Activated CD8-positive, alpha-beta T cell treated with anti-CD3 and anti-CD28 coated beads for 36 hours (primary cell): ENCODE measurements around the gene SPIRE2. TPM values are rescaled to one million over a fixed set of nuclear protein-coding genes. Genes with fewer than 3 reads are reported as not detected.

Source experiments
- ATAC-seq: fragments of 200-7000 bp; cut with Tn5 transposase; one replicate; pipeline ENCODE4 v1.10.0; 2021; ENCODE audit warnings: mild to moderate bottlenecking, moderate library complexity
- CTCF ChIA-PET: fragments of 350-600 bp; sonication (Branson Sonifier 250); formaldehyde crosslinking; loops from one replicate; lab custom pipeline; 2021; ENCODE audit warnings: antibody characterized with exemption; lab: Charles Lee
- POLR2A ChIA-PET: fragments of 350-600 bp; sonication (Branson Sonifier 250); formaldehyde crosslinking; loops from one replicate; lab custom pipeline; 2021; ENCODE audit warnings: antibody characterized with exemption; lab: Charles Lee
- DNase-seq: peaks from one replicate; pipeline ENCODE4 v3.0.0-alpha.2; 2020
- H3K27ac Mint-ChIP-seq: one replicate; pipeline ENCODE4 v1.8.0; 2021; ENCODE audit warnings: mild to moderate bottlenecking, mixed read lengths
- H3K27me3 Mint-ChIP-seq: one replicate; pipeline ENCODE4 v1.8.0; 2021; ENCODE audit warnings: mixed read lengths
- H3K36me3 Mint-ChIP-seq: one replicate; pipeline ENCODE4 v1.8.0; 2021; ENCODE audit warnings: low read depth, mixed read lengths
- H3K4me1 Mint-ChIP-seq: one replicate; pipeline ENCODE4 v1.8.0; 2021; ENCODE audit warnings: low read depth, mixed read lengths
- H3K4me3 Mint-ChIP-seq: one replicate; pipeline ENCODE4 v1.8.0; 2021; ENCODE audit warnings: mild to moderate bottlenecking, moderate library complexity, mixed read lengths
- H3K9me3 Mint-ChIP-seq: one replicate; pipeline ENCODE4 v1.8.0; 2021; ENCODE audit warnings: mixed read lengths
- intact Hi-C: fragments of 100-400 bp; cut with micrococcal nuclease; formaldehyde crosslinking; loops from one replicate; pipeline ENCODE4 v1.10.0; 2022
- total RNA-seq, 2 experiments: library from RNA; stranded (reverse); gene quantifications; one replicate each; pipeline ENCODE4 v1.2.3, GENCODE V29; 2021
- TF ChIP-seq, protein P1 (sequence below): fragments of 200-600 bp; IDR thresholded peaks from one replicate; pipeline ENCODE4 v1.8.0; 2022; ENCODE audit warnings: antibody characterized with exemption, mild to moderate bottlenecking

Gene SPIRE2
- total RNA-seq, 2 experiments from 2014 or later: 0.27 to 0.29 TPM

DNA sequence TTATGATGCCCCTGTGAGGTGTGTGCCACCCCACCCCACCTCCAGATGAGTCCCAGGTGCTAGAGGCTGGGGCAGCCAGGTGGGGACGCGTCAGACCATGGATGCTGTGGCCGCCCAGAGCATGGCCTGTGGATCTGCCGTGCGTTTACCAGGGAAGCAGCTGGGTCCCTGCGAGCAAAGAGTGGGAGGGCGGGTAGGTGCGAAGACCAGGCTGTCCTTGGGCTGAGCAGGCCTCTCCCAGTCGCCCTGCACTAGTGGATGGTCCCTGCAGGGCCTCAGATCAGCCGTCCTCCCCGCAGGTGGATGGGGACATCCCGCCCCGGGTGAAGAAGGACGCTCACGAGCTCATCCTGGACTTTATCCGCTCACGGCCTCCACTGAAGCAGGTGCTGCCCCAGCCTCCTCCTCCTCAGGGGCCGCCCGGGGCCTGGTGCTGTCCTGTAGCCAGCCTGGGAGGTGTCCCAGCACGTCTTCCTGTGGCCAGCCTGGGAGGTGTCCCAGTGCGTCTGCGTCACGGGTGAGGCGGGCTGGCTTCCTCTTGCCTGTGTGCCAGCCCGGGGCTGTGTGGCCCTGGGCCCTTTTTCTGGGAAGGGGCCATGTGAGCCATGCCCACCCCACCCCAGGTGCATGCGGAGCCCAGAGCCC is 27.1 kb downstream of the SPIRE2 start:
- CTCF ChIA-PET: interaction anchor here (1.1 kb wide), 1 partner anchor 19 kb away, joined by 3 read pairs; no protein-coding TSS in a partner anchor
- intact Hi-C loops: no loop called here
- TF ChIP-seq, protein P1, sequence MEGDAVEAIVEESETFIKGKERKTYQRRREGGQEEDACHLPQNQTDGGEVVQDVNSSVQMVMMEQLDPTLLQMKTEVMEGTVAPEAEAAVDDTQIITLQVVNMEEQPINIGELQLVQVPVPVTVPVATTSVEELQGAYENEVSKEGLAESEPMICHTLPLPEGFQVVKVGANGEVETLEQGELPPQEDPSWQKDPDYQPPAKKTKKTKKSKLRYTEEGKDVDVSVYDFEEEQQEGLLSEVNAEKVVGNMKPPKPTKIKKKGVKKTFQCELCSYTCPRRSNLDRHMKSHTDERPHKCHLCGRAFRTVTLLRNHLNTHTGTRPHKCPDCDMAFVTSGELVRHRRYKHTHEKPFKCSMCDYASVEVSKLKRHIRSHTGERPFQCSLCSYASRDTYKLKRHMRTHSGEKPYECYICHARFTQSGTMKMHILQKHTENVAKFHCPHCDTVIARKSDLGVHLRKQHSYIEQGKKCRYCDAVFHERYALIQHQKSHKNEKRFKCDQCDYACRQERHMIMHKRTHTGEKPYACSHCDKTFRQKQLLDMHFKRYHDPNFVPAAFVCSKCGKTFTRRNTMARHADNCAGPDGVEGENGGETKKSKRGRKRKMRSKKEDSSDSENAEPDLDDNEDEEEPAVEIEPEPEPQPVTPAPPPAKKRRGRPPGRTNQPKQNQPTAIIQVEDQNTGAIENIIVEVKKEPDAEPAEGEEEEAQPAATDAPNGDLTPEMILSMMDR: no peak
- DNase-seq (no peak), ATAC-seq (no peak)
- no peaks in the 10 kb centered on the region for H3K9me3 Mint-ChIP-seq
- peaks cover under 1% of the 10 kb centered on the region for H3K4me1 Mint-ChIP-seq
- POLR2A ChIA-PET: no interaction called here
- no peak overlapping the region for H3K27ac Mint-ChIP-seq
- no peak overlapping the region for H3K4me3 Mint-ChIP-seq
- H3K36me3 Mint-ChIP-seq: no peaks in the 10 kb centered on the region
- H3K27me3 Mint-ChIP-seq: no peaks in the 10 kb centered on the region

DNA sequence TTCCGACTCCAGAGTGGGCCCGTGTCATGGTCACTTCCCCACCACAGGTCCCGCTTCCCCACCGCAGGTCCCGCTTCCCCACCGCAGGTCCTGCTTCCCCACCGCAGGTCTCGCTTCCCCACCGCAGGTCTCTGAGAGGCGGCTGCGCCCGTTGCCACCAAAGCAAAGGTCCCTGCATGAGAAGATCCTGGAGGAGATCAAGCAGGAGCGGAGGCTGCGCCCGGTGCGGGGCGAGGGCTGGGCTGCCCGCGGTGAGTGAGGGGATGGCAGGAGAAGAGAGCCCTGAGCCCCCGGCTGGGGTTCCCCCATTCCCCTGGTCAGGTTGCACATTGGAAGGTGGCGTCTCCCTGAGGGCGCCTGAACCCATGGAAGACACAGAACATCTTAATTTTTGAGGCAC is 27.7 kb downstream of the SPIRE2 start:
- Mint-ChIP-seq H3K4me1 (peaks cover 6% of the 10 kb centered on the region), H3K4me3 (no peak overlapping the region), H3K27me3 (no peaks in the 10 kb centered on the region), H3K27ac (no peak overlapping the region), H3K36me3 (no peaks in the 10 kb centered on the region), H3K9me3 (no peaks in the 10 kb centered on the region)
- ChIA-PET CTCF (no interaction called here), POLR2A (no interaction called here)
- DNase-seq (no peak), ATAC-seq (no peak)
- TF ChIP-seq, protein P1: no peak
- intact Hi-C loops: no loop called here

DNA sequence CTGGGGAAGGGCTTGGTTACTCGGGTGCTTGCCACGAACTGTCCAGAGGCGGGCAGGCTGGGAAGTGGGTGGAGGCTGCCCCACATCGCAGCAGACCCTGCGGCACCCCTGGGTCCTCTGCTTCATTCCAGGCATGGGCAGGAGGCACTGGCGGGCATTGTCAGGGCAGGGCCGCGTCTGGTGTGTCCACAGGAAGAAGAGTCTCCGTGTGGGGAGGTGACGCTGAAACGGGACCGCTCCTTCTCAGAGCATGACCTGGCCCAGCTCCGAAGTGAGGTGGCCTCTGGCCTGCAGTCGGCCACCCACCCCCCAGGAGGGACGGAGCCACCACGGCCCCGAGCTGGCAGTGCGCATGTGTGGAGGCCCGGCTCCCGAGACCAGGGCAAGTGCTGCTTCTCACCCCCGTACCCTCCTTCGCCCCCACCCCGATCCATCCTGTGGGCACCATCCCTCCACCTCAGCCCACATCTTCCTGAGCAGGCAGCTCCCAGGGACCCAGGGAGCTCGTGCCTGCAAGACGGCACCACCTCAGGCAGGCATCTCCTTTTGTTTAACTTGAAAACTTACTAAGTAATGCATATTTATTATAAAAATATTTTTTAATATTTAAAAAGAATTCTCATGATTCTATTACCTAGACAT is 30.8 kb downstream of the SPIRE2 start:
- H3K27ac Mint-ChIP-seq: no peak overlapping the region
- H3K27me3 Mint-ChIP-seq: no peaks in the 10 kb centered on the region
- POLR2A ChIA-PET: interaction anchor here (0.8 to 1.2 kb wide), 3 partner anchors 13 to 42 kb away, joined by 3 read pairs; no protein-coding TSS in a partner anchor
- H3K36me3 Mint-ChIP-seq: no peaks in the 10 kb centered on the region
- ATAC-seq: no peak
- CTCF ChIA-PET: interaction anchor here (0.9 to 4.2 kb wide), 11 partner anchors 13 to 153 kb away, joined by 3 to 46 read pairs (median 7); partner anchors contain the start of genes FANCA and TCF25
- TF ChIP-seq, protein P1: no peak
- H3K9me3 Mint-ChIP-seq: no peaks in the 10 kb centered on the region
- H3K4me3 Mint-ChIP-seq: no peak overlapping the region
- intact Hi-C loops: no loop called here
- peaks cover 24% of the 10 kb centered on the region for H3K4me1 Mint-ChIP-seq
- DNase-seq: no peak

DNA sequence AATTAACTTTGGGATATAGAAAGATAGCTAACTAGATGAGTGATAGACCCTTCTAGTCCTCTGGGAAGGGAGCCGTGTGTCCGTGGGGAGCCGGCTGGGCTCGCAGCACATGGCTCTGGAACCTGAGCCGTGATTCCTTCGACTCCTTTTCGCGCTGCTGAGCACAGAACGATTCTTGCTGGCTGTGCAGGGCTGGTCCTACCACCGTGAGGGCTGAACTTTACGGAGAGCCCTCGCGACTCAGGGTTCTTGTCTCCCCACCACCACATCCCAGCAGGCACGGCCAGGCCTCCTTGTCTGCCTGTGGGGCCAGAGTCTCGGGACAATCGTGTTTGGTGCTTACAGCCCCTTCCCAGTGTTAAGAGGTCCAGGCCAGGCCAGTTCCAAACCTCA is 31.3 kb downstream of the SPIRE2 start:
- Mint-ChIP-seq H3K27ac (no peak overlapping the region), H3K4me1 (peaks cover 29% of the 10 kb centered on the region), H3K27me3 (no peaks in the 10 kb centered on the region), H3K36me3 (no peaks in the 10 kb centered on the region), H3K4me3 (no peak overlapping the region), H3K9me3 (no peaks in the 10 kb centered on the region)
- ATAC-seq (no peak), DNase-seq (no peak)
- TF ChIP-seq, protein P1: no peak
- intact Hi-C loops: loop anchor here (10.0 kb wide), 1 partner anchor 45 kb away; the partner anchor contains the start of gene FANCA
- CTCF ChIA-PET: interaction anchor here (0.7 to 4.2 kb wide), 27 partner anchors 9 to 284 kb away, joined by 3 to 46 read pairs (median 6); partner anchors contain the start of genes CPNE7, FANCA and TCF25
- POLR2A ChIA-PET: interaction anchor here (0.8 to 1.4 kb wide), 4 partner anchors 13 to 45 kb away, joined by 3 read pairs; no protein-coding TSS in a partner anchor
